ENCODE data around the gene NHLRC4. TPM values are rescaled to one million over a fixed set of nuclear protein-coding genes. Genes with fewer than 3 reads are reported as not detected.

The NHLRC4 gene
- polyA plus RNA-seq, 1 donor (not counting 4 experiments of a cell fraction or from before 2014, with no cell fraction given): 0.10 TPM

DNA sequence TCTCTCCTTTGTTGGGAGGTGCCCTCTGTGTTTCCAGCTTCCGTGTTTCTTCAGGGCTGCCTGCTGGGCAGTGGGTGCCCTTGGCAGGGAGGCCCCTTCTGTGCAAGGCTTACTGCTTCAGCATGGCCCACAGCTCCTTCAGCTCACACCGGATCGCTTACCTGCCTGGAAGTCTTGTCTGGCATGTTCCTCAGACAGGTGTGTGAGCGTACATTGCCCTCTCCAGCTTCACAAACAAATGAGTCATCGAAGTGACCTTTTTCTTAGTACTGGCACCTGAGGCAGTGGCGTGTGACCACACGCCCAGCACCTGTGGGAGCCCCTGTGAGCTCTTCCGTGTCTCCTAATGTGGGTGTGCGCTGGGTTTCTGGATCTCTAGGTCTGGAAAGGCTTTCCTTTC lies 26.6 kb downstream of the NHLRC4 start:
- Histone ChIP-seq H3K9ac (ENCODE audit: control insufficient read depth, extremely low read depth, insufficient read depth, low read length) (peak overlapping the region; percentile 70), H4K20me1 (ENCODE audit: control insufficient read depth, extremely low read depth, insufficient read depth, low read length) (peaks cover 46% of the 10 kb centered on the region), H3K36me3 (ENCODE audit: control insufficient read depth in 2 of 2, extremely low read depth in 1 of 2, insufficient read depth in 2 of 2, low read length in 2 of 2) (peaks cover 0 to 1% of the 10 kb centered on the region in 2 experiments), H3K9me1 (ENCODE audit: control insufficient read depth, extremely low read depth, insufficient read depth, low read length) (peaks cover 12% of the 10 kb centered on the region), H3K4me2 (ENCODE audit: control insufficient read depth, extremely low read depth, insufficient read depth, low read depth, low read length) (peak overlapping the region; percentile 67), H3K4me1 (ENCODE audit: control insufficient read depth, extremely low read depth, insufficient read depth, low read length) (peaks cover 44% of the 10 kb centered on the region), H3K79me2 (ENCODE audit: control insufficient read depth, insufficient read depth, low read length) (peaks cover 40% of the 10 kb centered on the region), H3K4me3 (ENCODE audit: control insufficient read depth in 2 of 3, extremely low read depth in 1 of 3, insufficient read depth in 2 of 3, low read depth in 1 of 3, low read length in 3 of 3) (peak overlapping the region in 2 of 3 experiments; percentile 9 to 53), H3K27me3 (ENCODE audit: control insufficient read depth, extremely low read depth, insufficient read depth, low read length) (no peaks in the 10 kb centered on the region), H3K27ac (ENCODE audit: control insufficient read depth, insufficient read depth, low read length) (peak overlapping the region; percentile 81), H3K9me3 (ENCODE audit: control insufficient read depth, low read depth, low read length) (no peaks in the 10 kb centered on the region), H2AFZ (ENCODE audit: control insufficient read depth, low read length) (no peak overlapping the region)
- TF ChIP-seq, protein P1, sequence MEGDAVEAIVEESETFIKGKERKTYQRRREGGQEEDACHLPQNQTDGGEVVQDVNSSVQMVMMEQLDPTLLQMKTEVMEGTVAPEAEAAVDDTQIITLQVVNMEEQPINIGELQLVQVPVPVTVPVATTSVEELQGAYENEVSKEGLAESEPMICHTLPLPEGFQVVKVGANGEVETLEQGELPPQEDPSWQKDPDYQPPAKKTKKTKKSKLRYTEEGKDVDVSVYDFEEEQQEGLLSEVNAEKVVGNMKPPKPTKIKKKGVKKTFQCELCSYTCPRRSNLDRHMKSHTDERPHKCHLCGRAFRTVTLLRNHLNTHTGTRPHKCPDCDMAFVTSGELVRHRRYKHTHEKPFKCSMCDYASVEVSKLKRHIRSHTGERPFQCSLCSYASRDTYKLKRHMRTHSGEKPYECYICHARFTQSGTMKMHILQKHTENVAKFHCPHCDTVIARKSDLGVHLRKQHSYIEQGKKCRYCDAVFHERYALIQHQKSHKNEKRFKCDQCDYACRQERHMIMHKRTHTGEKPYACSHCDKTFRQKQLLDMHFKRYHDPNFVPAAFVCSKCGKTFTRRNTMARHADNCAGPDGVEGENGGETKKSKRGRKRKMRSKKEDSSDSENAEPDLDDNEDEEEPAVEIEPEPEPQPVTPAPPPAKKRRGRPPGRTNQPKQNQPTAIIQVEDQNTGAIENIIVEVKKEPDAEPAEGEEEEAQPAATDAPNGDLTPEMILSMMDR (optimal IDR thresholded peaks at IDR 0.05 in 1 of 3, IDR thresholded peaks at IDR 0.05 in 1 of 3, conservative IDR thresholded peaks at IDR 0.05 in 1 of 3; ENCODE audit: extremely low read depth in 1 of 3, insufficient read depth in 2 of 3, low read length in 3 of 3): no peak
- no peak for TF ChIP-seq EZH2 (IDR thresholded peaks at IDR 0.05; ENCODE audit: low read length)
- FAIRE-seq (peak; percentile 87), DNase-seq (ENCODE audit: low read depth, low spot score) (peak; percentile 87)
- dilution Hi-C loops (cut with MboI; ENCODE audit: extremely low pct_ligation_motif_present, low sequenced_read_pairs): no loop called here

DNA sequence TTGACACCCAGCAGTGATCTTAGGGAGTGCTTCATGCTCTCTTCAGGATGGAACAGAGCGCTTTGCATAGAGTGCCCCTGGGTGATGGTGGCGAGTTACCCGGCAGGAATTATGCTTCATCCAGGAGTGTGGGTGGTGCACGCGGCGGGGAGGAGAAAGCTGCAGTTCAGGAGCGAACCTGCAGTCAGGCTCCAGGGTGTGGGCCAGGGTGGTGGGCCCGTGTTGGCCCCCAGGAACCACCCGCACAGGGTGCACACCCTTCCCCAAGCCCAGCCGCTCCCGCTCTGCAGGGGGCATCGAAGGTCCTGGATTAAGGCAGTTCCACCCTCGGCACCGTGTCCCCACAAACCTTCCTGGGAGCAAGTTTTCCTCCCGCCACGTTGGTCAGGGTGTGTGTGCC lies 27.0 kb downstream of the NHLRC4 start:
- peaks cover 12% of the 10 kb centered on the region for H3K9me1 ChIP-seq (ENCODE audit: control insufficient read depth, extremely low read depth, insufficient read depth, low read length)
- H3K36me3 ChIP-seq (ENCODE audit: control insufficient read depth in 2 of 2, extremely low read depth in 1 of 2, insufficient read depth in 2 of 2, low read length in 2 of 2): peaks cover 0 to 1% of the 10 kb centered on the region in 2 experiments
- peak overlapping the region; percentile 13 for H3K9ac ChIP-seq (ENCODE audit: control insufficient read depth, extremely low read depth, insufficient read depth, low read length)
- TF ChIP-seq, protein P1 (optimal IDR thresholded peaks at IDR 0.05 in 1 of 3, IDR thresholded peaks at IDR 0.05 in 1 of 3, conservative IDR thresholded peaks at IDR 0.05 in 1 of 3; ENCODE audit: extremely low read depth in 1 of 3, insufficient read depth in 2 of 3, low read length in 3 of 3): peak in 1 of 3 experiments; percentile 15
- no peak for TF ChIP-seq EZH2 (IDR thresholded peaks at IDR 0.05; ENCODE audit: low read length)
- H3K79me2 ChIP-seq (ENCODE audit: control insufficient read depth, insufficient read depth, low read length): peaks cover 39% of the 10 kb centered on the region
- dilution Hi-C loops (cut with MboI; ENCODE audit: extremely low pct_ligation_motif_present, low sequenced_read_pairs): no loop called here
- H2AFZ ChIP-seq (ENCODE audit: control insufficient read depth, low read length): no peak overlapping the region
- H4K20me1 ChIP-seq (ENCODE audit: control insufficient read depth, extremely low read depth, insufficient read depth, low read length): peaks cover 46% of the 10 kb centered on the region
- H3K27me3 ChIP-seq (ENCODE audit: control insufficient read depth, extremely low read depth, insufficient read depth, low read length): no peaks in the 10 kb centered on the region
- no peaks in the 10 kb centered on the region for H3K9me3 ChIP-seq (ENCODE audit: control insufficient read depth, low read depth, low read length)
- H3K4me1 ChIP-seq (ENCODE audit: control insufficient read depth, extremely low read depth, insufficient read depth, low read length): peaks cover 43% of the 10 kb centered on the region
- H3K4me3 ChIP-seq (ENCODE audit: control insufficient read depth in 2 of 3, extremely low read depth in 1 of 3, insufficient read depth in 2 of 3, low read depth in 1 of 3, low read length in 3 of 3): peak overlapping the region in 1 of 3 experiments; percentile 53
- no peak for DNase-seq (ENCODE audit: low read depth, low spot score)
- FAIRE-seq: no peak
- peak overlapping the region; percentile 67 for H3K4me2 ChIP-seq (ENCODE audit: control insufficient read depth, extremely low read depth, insufficient read depth, low read depth, low read length)
- no peak overlapping the region for H3K27ac ChIP-seq (ENCODE audit: control insufficient read depth, insufficient read depth, low read length)
